IMR-90 (cell line): ENCODE data around the gene CHSY3. TPM values are rescaled to one million over a fixed set of nuclear protein-coding genes. Genes with fewer than 3 reads are reported as not detected.

Experiments used
- ATAC-seq: fragments of 200-7000 bp; cut with Tn5 transposase; 2 replicates; pipeline ENCODE4 v1.9.1; 2020; ENCODE audit warnings: low read depth, mild to moderate bottlenecking, moderate library complexity
- BruUV-seq: library from RNA; stranded (reverse); fragments of 400-500 nt; replicated peaks from 2 replicates; lab custom pipeline; 2021; lab: Mats Ljungman, UMichigan
- CTCF ChIA-PET: fragments of 300-600 bp; formaldehyde crosslinking; extraction: SDS; loops from one replicate; lab custom pipeline; 2021; ENCODE audit warnings: antibody characterized with exemption; lab: Yijun Ruan, JAX
- POLR2A ChIA-PET: fragments of 300-600 bp; sonication (Branson Sonifier 250); formaldehyde crosslinking; loops from one replicate; lab custom pipeline; 2022; ENCODE audit warnings: antibody characterized with exemption; ENCODE audit not compliant: unreplicated experiment; lab: Charles Lee
- DNase-seq: peaks from one replicate; pipeline ENCODE4 v3.0.0; 2013
- H2AFZ ChIP-seq: replicated peaks from 2 replicates; pipeline ENCODE3; 2013; ENCODE audit warnings: low read length, mild to moderate bottlenecking; ENCODE audit not compliant: poor library complexity
- H2AK5ac ChIP-seq: 2 replicates; pipeline ENCODE4 v1.6.1; 2013; ENCODE audit warnings: low read depth, low read length, inconsistent platforms
- H2AK9ac ChIP-seq: replicated peaks from 2 replicates; pipeline ENCODE3; 2013; ENCODE audit warnings: mild to moderate bottlenecking, low read depth, low read length, moderate library complexity; ENCODE audit not compliant: poor library complexity
- H2BK120ac ChIP-seq: 2 replicates; pipeline ENCODE4 v1.6.1; 2013; ENCODE audit warnings: low read depth, low read length, inconsistent platforms
- H2BK15ac ChIP-seq: 3 replicates; pipeline ENCODE4 v1.6.1; 2013; ENCODE audit warnings: low read depth, low read length, inconsistent platforms
- H2BK20ac ChIP-seq: 2 replicates; pipeline ENCODE4 v1.6.1; 2013; ENCODE audit warnings: low read depth, mild to moderate bottlenecking, inconsistent platforms, low read length, moderate library complexity
- H2BK5ac ChIP-seq: 2 replicates; pipeline ENCODE4 v1.6.1; 2013; ENCODE audit warnings: mild to moderate bottlenecking, low read depth, low read length, inconsistent platforms; ENCODE audit not compliant: poor library complexity, severe bottlenecking
- H3K14ac ChIP-seq: replicated peaks from 2 replicates; pipeline ENCODE4 v1.6.1; 2013; ENCODE audit warnings: low read depth, low read length, inconsistent platforms
- H3K18ac ChIP-seq: 2 replicates; pipeline ENCODE4 v1.6.1; 2013; ENCODE audit warnings: low read depth, low read length, control low read depth
- H3K23ac ChIP-seq: 2 replicates; pipeline ENCODE4 v1.6.1; 2013; ENCODE audit warnings: low read depth, low read length, inconsistent platforms
- H3K27ac ChIP-seq: 2 replicates; pipeline ENCODE4 v1.5.1; 2013; ENCODE audit warnings: mild to moderate bottlenecking, control low read depth, low read length; ENCODE audit not compliant: insufficient read depth
- H3K27me3 ChIP-seq: 2 replicates; pipeline ENCODE4 v1.6.1; 2013; ENCODE audit warnings: low read length; ENCODE audit not compliant: control insufficient read depth, insufficient read depth
- H3K36me3 ChIP-seq: 2 replicates; pipeline ENCODE4 v1.6.1; 2013; ENCODE audit warnings: low read length, mixed read lengths; ENCODE audit not compliant: control insufficient read depth, insufficient read depth
- H3K4ac ChIP-seq: 2 replicates; pipeline ENCODE4 v1.6.1; 2013; ENCODE audit warnings: low read depth, low read length, inconsistent platforms
- H3K4me1 ChIP-seq: 2 replicates; pipeline ENCODE4 v1.6.1; 2013; ENCODE audit warnings: low read length, mixed read lengths; ENCODE audit not compliant: control insufficient read depth, insufficient read depth
- H3K4me2 ChIP-seq: 2 replicates; pipeline ENCODE4 v1.6.1; 2013; ENCODE audit warnings: low read depth, mild to moderate bottlenecking, control low read depth, low read length, moderate library complexity
- H3K4me3 ChIP-seq: 2 replicates; pipeline ENCODE4 v1.5.1; 2013; ENCODE audit warnings: low read depth, mild to moderate bottlenecking, control low read depth, low read length, moderate library complexity; ENCODE audit not compliant: insufficient read depth
- H3K56ac ChIP-seq: 2 replicates; pipeline ENCODE4 v1.6.1; 2013; ENCODE audit warnings: low read length, inconsistent platforms; ENCODE audit not compliant: insufficient read depth; ENCODE audit errors: extremely low read depth
- H3K79me1 ChIP-seq, 2 experiments: 2 replicates each; pipeline ENCODE4 v1.6.1; 2013; ENCODE audit warnings: low read length in 2 of 2, inconsistent platforms in 1 of 2, low read depth in 1 of 2
- H3K9ac ChIP-seq: 2 replicates; pipeline ENCODE4 v1.6.1; 2013; ENCODE audit warnings: low read depth, low read length, control low read depth
- H3K9me1 ChIP-seq: 2 replicates; pipeline ENCODE4 v1.6.1; 2013; ENCODE audit warnings: low read length, inconsistent platforms; ENCODE audit not compliant: insufficient read depth
- H3K9me3 ChIP-seq: 2 replicates; pipeline ENCODE4 v1.6.1; 2013; ENCODE audit warnings: low read length; ENCODE audit not compliant: control insufficient read depth, insufficient read depth
- H4K20me1 ChIP-seq: 2 replicates; pipeline ENCODE4 v1.6.1; 2013; ENCODE audit warnings: low read length, inconsistent platforms; ENCODE audit not compliant: insufficient read depth
- H4K5ac ChIP-seq: 2 replicates; pipeline ENCODE4 v1.6.1; 2013; ENCODE audit warnings: mild to moderate bottlenecking, low read depth, low read length, control low read depth
- H4K8ac ChIP-seq, 2 experiments: 2 replicates each; pipeline ENCODE4 v1.6.1; 2013; ENCODE audit warnings: low read depth in 2 of 2, low read length in 2 of 2, control low read depth in 1 of 2, inconsistent platforms in 1 of 2
- H4K91ac ChIP-seq: 2 replicates; pipeline ENCODE4 v1.6.1; 2013; ENCODE audit warnings: low read depth, low read length, inconsistent platforms; ENCODE audit not compliant: insufficient read depth
- BHLHE40 ChIP-seq: fragments of 150-350 bp; IDR thresholded peaks from 2 replicates; pipeline ENCODE4 v1.6.1; 2016; ENCODE audit warnings: mild to moderate bottlenecking, low read depth, low read length
- CHD1 ChIP-seq: IDR thresholded peaks from 2 replicates; pipeline ENCODE4 v1.6.1; 2012; ENCODE audit warnings: low read depth, low read length, improper control_type of control experiment
- FOS ChIP-seq: fragments of 150-350 bp; IDR thresholded peaks from 2 replicates; pipeline ENCODE4 v1.6.1; 2016; ENCODE audit warnings: low read depth, low read length
- MXI1 ChIP-seq: IDR thresholded peaks from 2 replicates; pipeline ENCODE4 v1.6.1; 2012; ENCODE audit warnings: low read depth, mild to moderate bottlenecking, low read length, moderate library complexity, borderline replicate concordance
- NFE2L2 ChIP-seq: fragments of 150-350 bp; IDR thresholded peaks from 2 replicates; pipeline ENCODE4 v1.6.1; 2016; ENCODE audit warnings: low read depth, mild to moderate bottlenecking, low read length
- RFX5 ChIP-seq: IDR thresholded peaks from 2 replicates; pipeline ENCODE4 v1.8.0; 2012; ENCODE audit warnings: low read depth, mild to moderate bottlenecking, low read length, moderate library complexity
- WGBS, 2 experiments: methylation state at CpG; one replicate each; pipeline versions ENCODE4 v1.1.5 to v1.1.7; 2013; ENCODE audit warnings: missing lambda C conversion rate in 2 of 2; ENCODE audit not compliant: insufficient read length in 1 of 2; ENCODE audit errors: extremely low coverage in 2 of 2; 5-methylcytosine and 5-hydroxymethylcytosine counted together
- dilution Hi-C: fragments of 300-500 bp; cut with HindIII; formaldehyde crosslinking; loops from one replicate; pipeline ENCODE4 v1.14.3; 2018; ENCODE audit warnings: low sequenced_read_pairs; ENCODE audit not compliant: unreplicated experiment
- in situ Hi-C: fragments of 300-500 bp; cut with MboI; formaldehyde crosslinking; loops from 3 replicates; pipeline ENCODE4 v1.14.3; 2019; ENCODE audit warnings: low sequenced_read_pairs, inconsistent platforms, mixed read lengths
- intact Hi-C: fragments of 100-400 bp; cut with micrococcal nuclease; formaldehyde crosslinking; loops from 2 replicates; pipeline ENCODE4 v1.10.0; 2022
- polyA plus RNA-seq, 3 experiments: library from polyadenylated mRNA; depleted of rRNA; stranded (reverse); fragments of >200 nt; gene quantifications; 2 replicates each; pipeline ENCODE4 v1.2.3, GENCODE V29; 2012; ENCODE audit warnings: low replicate concordance in 1 of 3
- total RNA-seq: library from RNA; depleted of rRNA; stranded (reverse); fragments of >200 nt; gene quantifications from 2 replicates; pipeline ENCODE4 v1.2.3, GENCODE V29; 2012
- TF ChIP-seq, protein P1 (sequence below): conservative IDR thresholded peaks from 2 replicates; pipeline ENCODE4 v1.5.1; 2012; ENCODE audit warnings: mild to moderate bottlenecking, low read depth, low read length, improper control_type of control experiment

Gene CHSY3
- total and polyA plus RNA-seq, 2 of the 4 experiments (the other 2 are of a cell fraction) = 0.62 to 1.3 TPM

DNA sequence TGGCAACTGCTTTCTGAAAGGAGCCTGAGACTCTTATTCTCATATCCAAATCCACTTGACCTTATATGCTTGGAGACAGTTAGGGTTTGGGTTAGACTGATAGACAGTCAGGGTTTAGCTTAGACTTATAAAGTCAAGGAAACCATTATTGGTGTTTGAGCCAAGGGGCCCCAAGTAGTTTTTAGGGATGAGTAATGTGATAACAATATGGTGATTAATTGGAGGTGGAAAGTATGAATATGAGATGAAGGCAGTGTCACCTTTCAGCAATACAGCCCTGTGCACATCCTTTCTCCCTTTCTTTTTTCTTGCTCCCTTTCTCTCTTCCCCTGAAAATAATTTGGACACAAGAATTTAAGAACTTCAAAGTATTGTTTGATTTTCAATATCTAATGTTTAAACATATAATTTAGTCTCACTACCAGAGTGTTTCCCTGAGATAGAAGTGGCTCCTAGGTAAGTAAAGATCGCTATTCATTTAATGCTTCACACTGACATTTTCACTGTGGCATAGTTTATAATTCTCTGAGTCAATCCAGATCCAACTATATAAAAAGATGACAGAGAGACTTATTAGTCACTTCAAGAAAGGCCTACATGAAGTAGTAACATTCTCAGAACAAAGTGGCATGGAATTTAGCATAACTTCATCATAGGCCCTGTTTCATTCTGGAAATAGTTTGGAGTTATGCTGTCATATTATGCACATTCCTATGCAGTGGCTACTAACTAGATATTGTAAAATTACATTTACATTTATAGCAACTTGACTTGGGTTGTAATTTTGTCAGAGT is 200.8 kb downstream of the CHSY3 start:
- no peak overlapping the region for H2BK15ac ChIP-seq
- WGBS, 2 experiments = no CpG with 5 or more reads among the region's 1 CpG
- H4K20me1 ChIP-seq = no peaks in the 10 kb centered on the region
- no peak overlapping the region for H3K56ac ChIP-seq
- dilution Hi-C loops (no loop called here), in situ Hi-C loops (loop anchor here (25.0 kb wide), 2 partner anchors 1007 to 1307 kb away; no protein-coding TSS in a partner anchor), intact Hi-C loops (loop anchor here (5.0 kb wide), 1 partner anchor 1007 kb away; no protein-coding TSS in a partner anchor)
- POLR2A ChIA-PET = no interaction called here
- H3K27ac ChIP-seq = no peak overlapping the region
- H2AK9ac ChIP-seq = no peak overlapping the region
- no peak overlapping the region for H3K9ac ChIP-seq
- H2AK5ac ChIP-seq = no peak overlapping the region
- H3K14ac ChIP-seq = no peak overlapping the region
- no peaks in the 10 kb centered on the region for H3K79me1 ChIP-seq
- H3K9me3 ChIP-seq = no peaks in the 10 kb centered on the region
- no peak overlapping the region for H2BK120ac ChIP-seq
- CTCF ChIA-PET = no interaction called here
- DNase-seq = peak; percentile 1
- H2BK5ac ChIP-seq = no peak overlapping the region
- H3K9me1 ChIP-seq = no peaks in the 10 kb centered on the region
- no peaks in the 10 kb centered on the region for H3K4me1 ChIP-seq
- no peak overlapping the region for H2BK20ac ChIP-seq
- H4K91ac ChIP-seq = no peak overlapping the region
- TF ChIP-seq FOS (no peak), NFE2L2 (no peak), CHD1 (no peak), MXI1 (no peak), RFX5 (no peak), BHLHE40 (no peak)
- TF ChIP-seq, protein P1, sequence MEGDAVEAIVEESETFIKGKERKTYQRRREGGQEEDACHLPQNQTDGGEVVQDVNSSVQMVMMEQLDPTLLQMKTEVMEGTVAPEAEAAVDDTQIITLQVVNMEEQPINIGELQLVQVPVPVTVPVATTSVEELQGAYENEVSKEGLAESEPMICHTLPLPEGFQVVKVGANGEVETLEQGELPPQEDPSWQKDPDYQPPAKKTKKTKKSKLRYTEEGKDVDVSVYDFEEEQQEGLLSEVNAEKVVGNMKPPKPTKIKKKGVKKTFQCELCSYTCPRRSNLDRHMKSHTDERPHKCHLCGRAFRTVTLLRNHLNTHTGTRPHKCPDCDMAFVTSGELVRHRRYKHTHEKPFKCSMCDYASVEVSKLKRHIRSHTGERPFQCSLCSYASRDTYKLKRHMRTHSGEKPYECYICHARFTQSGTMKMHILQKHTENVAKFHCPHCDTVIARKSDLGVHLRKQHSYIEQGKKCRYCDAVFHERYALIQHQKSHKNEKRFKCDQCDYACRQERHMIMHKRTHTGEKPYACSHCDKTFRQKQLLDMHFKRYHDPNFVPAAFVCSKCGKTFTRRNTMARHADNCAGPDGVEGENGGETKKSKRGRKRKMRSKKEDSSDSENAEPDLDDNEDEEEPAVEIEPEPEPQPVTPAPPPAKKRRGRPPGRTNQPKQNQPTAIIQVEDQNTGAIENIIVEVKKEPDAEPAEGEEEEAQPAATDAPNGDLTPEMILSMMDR = no peak
- no peak overlapping the region for H2AFZ ChIP-seq
- no peak overlapping the region for H3K4me3 ChIP-seq
- H3K4ac ChIP-seq = no peak overlapping the region
- H3K23ac ChIP-seq = no peak overlapping the region
- no peak overlapping the region for H4K5ac ChIP-seq
- BruUV-seq = no TSS peak
- ATAC-seq = 0 out of 2 replicates have a peak, but pooled peaks have one; percentile 32
- no peak overlapping the region for H3K18ac ChIP-seq
- H4K8ac ChIP-seq = no peak overlapping the region
- no peak overlapping the region for H3K4me2 ChIP-seq
- no peaks in the 10 kb centered on the region for H3K27me3 ChIP-seq
- no peaks in the 10 kb centered on the region for H3K36me3 ChIP-seq
